ENCODE data around the gene POLD1.

The POLD1 gene

GRCh38 chr19:50465986-50466705 is 82.0 kb downstream of the POLD1 start:
- no peak for DNase-seq (ENCODE audit: low read depth in 2 of 2)

GRCh38 chr19:50466706-50467039 is 82.5 kb downstream of the POLD1 start:
- no peak for DNase-seq (ENCODE audit: low read depth in 2 of 2)

- no peak for DNase-seq (ENCODE audit: low read depth in 2 of 2)
Observed at GRCh38 chr19:50467566-50467965, 83.4 kb downstream of the POLD1 start.
